ENCODE measurements around the gene ZFAND2B.

ZFAND2B gene

GRCh38 chr2:219244789-219245147, 38.2 kb downstream of the ZFAND2B start:
- Mint-ChIP-seq H3K27me3 (no peaks in the 10 kb centered on the region), H3K9me3 (no peaks in the 10 kb centered on the region), H3K4me3 (peak overlapping the region; percentile 92), H3K27ac (peak overlapping the region; percentile 96), H3K4me1 (ENCODE audit: low read depth) (peaks cover 56% of the 10 kb centered on the region), H3K36me3 (ENCODE audit: low read depth) (peaks cover 23% of the 10 kb centered on the region)

- H3K36me3 Mint-ChIP-seq (ENCODE audit: low read depth), result peaks cover 29% of the 10 kb centered on the region
- H3K27ac Mint-ChIP-seq, result peak within 1 kb of the TSS; percentile 96
- peaks cover 61% of the 10 kb centered on the region for H3K4me1 Mint-ChIP-seq (ENCODE audit: low read depth)
- no peaks in the 10 kb centered on the region for H3K27me3 Mint-ChIP-seq
- peak within 1 kb of the TSS; percentile 92 for H3K4me3 Mint-ChIP-seq
- no peaks in the 10 kb centered on the region for H3K9me3 Mint-ChIP-seq
These were observed 38.7 kb downstream of the ZFAND2B start, which contains the start of the genes GLB1L and STK16 for GRCh38 chr2:219245148-219245898. Gene GLB1L (minus strand): TSS chr2:219245444. CDS start chr2:219243573, 1,871 bp downstream. Gene STK16 (plus strand): TSS chr2:219245479. CDS start chr2:219246000, 521 bp downstream.

- H3K27ac Mint-ChIP-seq, result peak overlapping the region; percentile 96
These were observed 39.3 kb downstream of the ZFAND2B start for GRCh38 chr2:219245899-219246230.

GRCh38 chr2:219246559-219246958, 40.0 kb downstream of the ZFAND2B start:
- Mint-ChIP-seq H3K4me1 (ENCODE audit: low read depth) (peaks cover 73% of the 10 kb centered on the region), H3K9me3 (no peaks in the 10 kb centered on the region), H3K4me3 (peak overlapping the region; percentile 92), H3K27ac (peak overlapping the region; percentile 76), H3K36me3 (ENCODE audit: low read depth) (peaks cover 41% of the 10 kb centered on the region), H3K27me3 (no peaks in the 10 kb centered on the region)

More at GRCh38 chr2:219245899-219246230, 39.3 kb downstream of the ZFAND2B start:
- Mint-ChIP-seq H3K4me3 (peak overlapping the region; percentile 92), H3K4me1 (ENCODE audit: low read depth) (peaks cover 67% of the 10 kb centered on the region), H3K27me3 (no peaks in the 10 kb centered on the region), H3K9me3 (no peaks in the 10 kb centered on the region), H3K36me3 (ENCODE audit: low read depth) (peaks cover 34% of the 10 kb centered on the region)

GRCh38 chr2:219247678-219248642, 41.4 kb downstream of the ZFAND2B start:
- Mint-ChIP-seq H3K27ac (peak overlapping the region; percentile 76), H3K27me3 (no peaks in the 10 kb centered on the region), H3K4me3 (peak overlapping the region; percentile 92), H3K36me3 (ENCODE audit: low read depth) (peaks cover 52% of the 10 kb centered on the region), H3K9me3 (no peaks in the 10 kb centered on the region), H3K4me1 (ENCODE audit: low read depth) (peaks cover 85% of the 10 kb centered on the region)

- Mint-ChIP-seq H3K4me3 (peak overlapping the region; percentile 87), H3K27ac (peak overlapping the region; percentile 77), H3K36me3 (ENCODE audit: low read depth) (peaks cover 52% of the 10 kb centered on the region), H3K4me1 (ENCODE audit: low read depth) (peaks cover 79% of the 10 kb centered on the region), H3K9me3 (no peaks in the 10 kb centered on the region), H3K27me3 (no peaks in the 10 kb centered on the region)
These were observed 42.2 kb downstream of the ZFAND2B start for GRCh38 chr2:219248845-219249202.

- H3K4me3 Mint-ChIP-seq, result peak overlapping the region; percentile 87
- H3K9me3 Mint-ChIP-seq, result no peaks in the 10 kb centered on the region
- H3K27ac Mint-ChIP-seq, result peak overlapping the region; percentile 77
- no peaks in the 10 kb centered on the region for H3K27me3 Mint-ChIP-seq
- peaks cover 52% of the 10 kb centered on the region for H3K36me3 Mint-ChIP-seq (ENCODE audit: low read depth)
- peaks cover 75% of the 10 kb centered on the region for H3K4me1 Mint-ChIP-seq (ENCODE audit: low read depth)
These were observed 42.8 kb downstream of the ZFAND2B start for GRCh38 chr2:219249203-219249980.

GRCh38 chr2:219250049-219250781, 43.6 kb downstream of the ZFAND2B start:
- Mint-ChIP-seq H3K4me3 (peak overlapping the region; percentile 87), H3K27ac (peak overlapping the region; percentile 24), H3K4me1 (ENCODE audit: low read depth) (peaks cover 78% of the 10 kb centered on the region), H3K9me3 (no peaks in the 10 kb centered on the region), H3K36me3 (ENCODE audit: low read depth) (peaks cover 52% of the 10 kb centered on the region), H3K27me3 (no peaks in the 10 kb centered on the region)

GRCh38 chr2:219251656-219252055, 45.1 kb downstream of the ZFAND2B start:
- Mint-ChIP-seq H3K4me3 (peak overlapping the region; percentile 87), H3K27me3 (no peaks in the 10 kb centered on the region), H3K36me3 (ENCODE audit: low read depth) (peaks cover 52% of the 10 kb centered on the region), H3K27ac (peak overlapping the region; percentile 91), H3K4me1 (ENCODE audit: low read depth) (peaks cover 78% of the 10 kb centered on the region), H3K9me3 (no peaks in the 10 kb centered on the region)

GRCh38 chr2:219252084-219252483, 45.5 kb downstream of the ZFAND2B start:
- Mint-ChIP-seq H3K36me3 (ENCODE audit: low read depth) (peaks cover 47% of the 10 kb centered on the region), H3K4me3 (peak overlapping the region; percentile 87), H3K4me1 (ENCODE audit: low read depth) (peaks cover 73% of the 10 kb centered on the region), H3K9me3 (no peaks in the 10 kb centered on the region), H3K27me3 (no peaks in the 10 kb centered on the region), H3K27ac (peak overlapping the region; percentile 91)

GRCh38 chr2:219252570-219252899, 46.0 kb downstream of the ZFAND2B start:
- H3K27ac Mint-ChIP-seq, result peak overlapping the region; percentile 91
- H3K4me3 Mint-ChIP-seq, result peak overlapping the region; percentile 87
- no peaks in the 10 kb centered on the region for H3K9me3 Mint-ChIP-seq
- H3K4me1 Mint-ChIP-seq (ENCODE audit: low read depth), result peaks cover 69% of the 10 kb centered on the region
- H3K27me3 Mint-ChIP-seq, result no peaks in the 10 kb centered on the region
- peaks cover 47% of the 10 kb centered on the region for H3K36me3 Mint-ChIP-seq (ENCODE audit: low read depth)

GRCh38 chr2:219252900-219253752, 46.5 kb downstream of the ZFAND2B start, which contains the start of gene TUBA4B:
Gene TUBA4B (plus strand): TSS chr2:219253243. CDS start chr2:219253408, 165 bp downstream.
- Mint-ChIP-seq H3K4me3 (peak within 1 kb of the TSS; percentile 87), H3K4me1 (ENCODE audit: low read depth) (peaks cover 63% of the 10 kb centered on the region), H3K36me3 (ENCODE audit: low read depth) (peaks cover 45% of the 10 kb centered on the region), H3K27me3 (no peaks in the 10 kb centered on the region), H3K27ac (peak within 1 kb of the TSS; percentile 91), H3K9me3 (no peaks in the 10 kb centered on the region)

All from stimulated activated naive CD8-positive, alpha-beta T cell treated with anti-CD3 and anti-CD28 coated beads, Interleukin-15, Interleukin-2, amounts not matched to agents 100 ng/mL and 50 ng/mL, for 24 hours (primary cell).